ENCODE results near the gene CPEB4. TPM values are rescaled to one million over a fixed set of nuclear protein-coding genes. Genes with fewer than 3 reads are reported as not detected.
A peak's percentile ranks its signal among the peaks of the same experiment; 100 is the strongest.

The CPEB4 gene
- total RNA-seq, 1 donor from 2014 or later = 20.9 TPM

- Histone ChIP-seq H3K4me3 (ENCODE audit: low read depth, low read length) (no peak overlapping the region), H3K36me3 (ENCODE audit: control insufficient read depth, insufficient read depth, low read length) (no peaks in the 10 kb centered on the region), H3K27me3 (ENCODE audit: control insufficient read depth, insufficient read depth, low read length) (no peaks in the 10 kb centered on the region)
- no peak for DNase-seq (ENCODE audit: low read depth)
- TF ChIP-seq CTCF (IDR thresholded peaks at IDR 0.05; ENCODE audit: insufficient read depth, low read length, poor library complexity, severe bottlenecking) = no peak
Observed at GRCh38 chr5:173915310-173916014, 27.3 kb downstream of the CPEB4 start.

- no peak for DNase-seq (ENCODE audit: low read depth)
- H3K4me3 ChIP-seq (ENCODE audit: low read depth, low read length) = no peak overlapping the region
- TF ChIP-seq CTCF (IDR thresholded peaks at IDR 0.05; ENCODE audit: insufficient read depth, low read length, poor library complexity, severe bottlenecking) = no peak
- no peaks in the 10 kb centered on the region for H3K36me3 ChIP-seq (ENCODE audit: control insufficient read depth, insufficient read depth, low read length)
- H3K27me3 ChIP-seq (ENCODE audit: control insufficient read depth, insufficient read depth, low read length) = no peaks in the 10 kb centered on the region
Observed at GRCh38 chr5:173916233-173916632, 28.1 kb downstream of the CPEB4 start.

GRCh38 chr5:173917788-173918786 is 29.9 kb downstream of the CPEB4 start:
- Histone ChIP-seq H3K36me3 (ENCODE audit: control insufficient read depth, insufficient read depth, low read length) (no peaks in the 10 kb centered on the region), H3K4me3 (ENCODE audit: low read depth, low read length) (peak overlapping the region; percentile 41), H3K27me3 (ENCODE audit: control insufficient read depth, insufficient read depth, low read length) (no peaks in the 10 kb centered on the region)
- DNase-seq (ENCODE audit: low read depth) = peak; percentile 62
- no peak for TF ChIP-seq CTCF (IDR thresholded peaks at IDR 0.05; ENCODE audit: insufficient read depth, low read length, poor library complexity, severe bottlenecking)

- no peak for TF ChIP-seq CTCF (IDR thresholded peaks at IDR 0.05; ENCODE audit: insufficient read depth, low read length, poor library complexity, severe bottlenecking)
- Histone ChIP-seq H3K4me3 (ENCODE audit: low read depth, low read length) (no peak overlapping the region), H3K36me3 (ENCODE audit: control insufficient read depth, insufficient read depth, low read length) (no peaks in the 10 kb centered on the region), H3K27me3 (ENCODE audit: control insufficient read depth, insufficient read depth, low read length) (no peaks in the 10 kb centered on the region)
- DNase-seq (ENCODE audit: low read depth) = no peak
Observed at GRCh38 chr5:173919443-173919842, 31.3 kb downstream of the CPEB4 start.

GRCh38 chr5:173920024-173920753 is 32.0 kb downstream of the CPEB4 start:
- DNase-seq (ENCODE audit: low read depth) = no peak
- no peaks in the 10 kb centered on the region for H3K27me3 ChIP-seq (ENCODE audit: control insufficient read depth, insufficient read depth, low read length)
- H3K4me3 ChIP-seq (ENCODE audit: low read depth, low read length) = no peak overlapping the region
- no peak for TF ChIP-seq CTCF (IDR thresholded peaks at IDR 0.05; ENCODE audit: insufficient read depth, low read length, poor library complexity, severe bottlenecking)
- no peaks in the 10 kb centered on the region for H3K36me3 ChIP-seq (ENCODE audit: control insufficient read depth, insufficient read depth, low read length)

Measured in kidney epithelial cell (primary cell).